Stimulated activated CD8-positive, alpha-beta memory T cell treated with anti-CD3 and anti-CD28 coated beads, Interleukin-4, amount 100 ng/mL, for 24 hours (primary cell): ENCODE data around the gene MGMT.

Experiments used
- DNase-seq: peaks from one replicate; pipeline ENCODE4 v3.0.0-alpha.2; 2020; ENCODE audit warnings: low read depth

Gene MGMT

DNA sequence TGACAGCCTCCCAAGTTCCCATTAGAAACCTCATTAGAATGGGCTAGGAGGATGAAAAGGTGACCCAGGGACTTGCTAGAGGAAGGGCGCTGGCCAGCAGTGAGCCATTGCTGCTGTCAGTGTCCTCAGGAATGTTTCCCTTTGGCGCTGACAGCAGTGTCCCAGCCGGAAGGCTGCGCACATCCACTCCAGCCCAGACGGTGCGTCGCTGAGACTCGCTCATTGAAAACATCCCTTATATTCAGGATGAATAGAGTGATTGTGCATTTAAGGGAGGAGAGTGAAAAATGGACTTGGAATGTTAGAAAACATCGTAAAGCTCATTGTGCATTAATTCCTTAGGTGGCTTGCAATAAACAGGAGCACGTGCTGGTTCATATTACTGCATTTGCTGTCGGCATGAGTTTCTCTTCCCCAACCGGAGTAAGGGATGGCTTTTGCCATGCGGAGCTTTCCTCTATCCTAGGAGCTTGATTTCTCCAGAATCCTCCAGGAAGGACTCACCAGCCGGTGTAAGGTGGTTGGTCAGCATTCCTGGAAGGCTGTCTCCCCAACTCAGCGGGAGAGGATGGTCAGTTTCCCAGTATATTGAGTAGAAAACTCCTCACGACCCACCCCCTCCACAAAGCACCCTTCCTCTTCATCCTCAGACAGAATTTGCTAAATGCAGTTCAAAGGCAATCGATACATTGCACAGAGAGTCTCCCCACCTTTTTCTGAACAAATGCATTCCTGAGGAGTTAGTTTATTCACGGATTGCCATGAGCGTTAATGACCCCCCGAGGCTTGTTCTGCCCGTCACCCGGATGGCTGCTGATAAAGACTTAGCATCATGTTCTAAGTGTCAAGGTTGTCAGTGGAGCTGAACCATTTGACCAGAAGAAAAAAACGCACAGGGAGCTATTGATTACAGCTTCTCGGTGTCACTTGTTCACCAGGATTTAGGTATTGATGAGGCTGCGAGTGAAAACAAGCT lies 295.2 kb downstream of the MGMT start:
- no peak for DNase-seq

DNA sequence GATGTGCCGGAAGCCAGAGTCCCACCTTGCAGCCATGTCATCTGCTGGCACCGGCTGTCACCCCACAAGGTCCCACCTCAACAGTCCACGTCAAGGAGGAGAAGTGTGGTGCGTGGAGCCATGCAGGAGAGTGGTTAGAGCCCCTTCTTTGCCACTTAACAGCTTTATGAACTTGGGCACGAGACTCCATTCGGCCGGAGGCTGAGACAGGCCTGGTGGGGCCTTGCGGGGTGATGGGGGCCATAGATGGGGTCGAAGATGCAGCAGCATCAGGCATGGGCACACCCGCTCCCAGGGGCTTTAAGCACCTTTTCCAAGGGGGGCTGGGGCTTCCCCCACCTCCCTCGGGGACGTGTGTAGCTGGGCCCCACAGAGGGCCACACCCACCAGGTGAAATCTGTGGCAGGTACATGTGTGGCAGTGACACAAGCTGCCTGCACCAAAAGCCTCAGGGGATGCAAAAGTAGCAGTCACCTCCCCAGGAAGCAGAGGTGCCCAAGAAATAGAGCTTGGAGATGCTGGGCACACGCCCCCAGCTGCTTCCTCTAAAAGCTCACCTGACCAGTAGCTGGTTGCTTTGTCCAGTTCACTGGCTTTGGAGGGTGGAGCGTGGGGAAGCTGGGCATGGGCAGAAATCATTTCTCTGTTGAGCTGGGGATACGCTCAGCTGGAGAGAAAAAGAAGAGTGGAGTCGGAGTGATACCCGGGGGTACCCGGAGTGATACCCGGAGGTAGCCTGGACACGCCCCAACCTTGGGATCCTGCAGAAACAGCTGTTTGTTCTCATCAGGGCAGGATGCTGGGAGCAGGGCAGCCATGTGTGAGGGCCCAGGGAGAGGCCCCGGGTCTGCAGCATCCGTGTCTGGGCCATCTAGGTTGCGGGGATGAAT lies 297.2 kb downstream of the MGMT start:
- DNase-seq: no peak

DNA sequence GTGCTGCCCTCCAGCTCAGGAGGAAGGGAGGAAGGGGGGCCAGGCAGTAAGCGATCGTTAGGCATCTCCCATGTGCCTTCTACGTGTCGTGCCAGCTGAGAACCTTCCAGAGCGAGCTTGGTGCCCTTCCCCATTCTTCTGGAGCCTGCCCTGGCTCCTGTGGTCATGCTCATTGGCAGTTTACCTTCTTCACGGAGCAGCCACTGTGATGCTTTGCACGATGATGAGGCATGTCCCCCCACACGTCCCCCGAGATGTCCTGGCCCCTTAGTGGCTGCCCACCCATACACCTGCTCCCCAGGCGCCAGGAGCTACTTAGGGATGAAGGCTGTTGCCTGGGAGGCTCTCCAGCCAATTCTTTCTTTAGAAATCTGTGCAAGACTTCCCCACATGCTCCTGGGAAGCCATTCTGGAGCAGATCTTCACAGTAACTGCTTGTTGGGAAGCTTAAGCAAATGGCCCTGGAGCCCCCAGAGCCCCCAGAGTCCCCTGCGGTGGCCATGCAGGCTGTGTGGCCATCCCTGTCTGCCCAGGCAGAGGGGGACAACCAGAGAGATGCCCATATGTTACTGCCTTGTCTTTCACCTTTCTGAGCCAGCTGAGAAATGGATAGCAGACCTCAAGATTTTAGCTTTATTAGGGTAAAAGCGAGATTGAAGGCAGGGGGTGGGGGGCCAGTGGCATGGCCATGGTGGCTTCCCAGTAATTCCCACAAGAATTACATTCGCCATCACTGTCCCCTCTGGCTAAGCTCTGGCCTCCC lies 298.0 kb downstream of the MGMT start:
- DNase-seq: no peak

DNA sequence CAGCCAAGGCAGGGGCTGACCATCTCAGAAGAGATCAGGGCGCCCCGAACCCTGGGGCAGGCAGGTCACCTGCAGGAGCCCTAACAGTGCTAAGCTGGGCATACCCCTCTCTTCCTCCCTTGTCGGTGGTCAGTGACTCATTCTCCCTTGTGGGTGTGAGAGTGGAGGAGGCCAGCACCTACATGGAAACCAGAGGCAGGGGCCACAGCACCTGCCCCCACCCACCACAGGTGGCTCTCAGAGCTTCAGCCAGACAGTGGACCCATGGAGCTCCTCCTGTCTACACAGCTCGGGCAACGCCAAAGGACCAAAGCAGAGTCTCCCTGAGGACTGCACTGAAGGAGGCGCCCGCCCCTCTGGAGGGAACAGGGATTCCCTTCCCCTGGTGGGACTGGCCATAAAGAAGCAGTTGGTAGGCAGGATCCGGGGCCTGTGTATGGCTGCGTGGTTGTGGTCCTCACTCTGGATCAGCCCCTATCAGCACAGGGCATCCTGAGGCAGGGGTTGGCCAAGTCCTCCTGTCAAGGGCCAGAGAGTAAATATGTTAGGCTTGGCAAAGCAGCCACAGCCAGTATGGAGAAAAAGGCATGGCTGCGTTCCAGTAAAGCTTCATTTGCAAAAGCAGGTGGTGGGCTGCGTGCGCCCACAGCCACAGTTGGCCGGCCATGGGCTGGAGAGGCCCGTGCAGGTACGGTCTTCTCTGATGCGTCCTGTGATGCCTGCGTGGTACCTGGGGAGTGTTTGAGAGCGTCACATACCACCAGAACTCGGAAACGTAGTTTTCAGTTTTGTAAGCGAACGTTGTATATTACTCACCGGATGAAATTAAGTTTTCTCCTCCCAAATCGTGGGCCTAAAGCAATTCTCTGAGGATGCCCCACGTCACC lies 298.9 kb downstream of the MGMT start:
- no peak for DNase-seq

DNA sequence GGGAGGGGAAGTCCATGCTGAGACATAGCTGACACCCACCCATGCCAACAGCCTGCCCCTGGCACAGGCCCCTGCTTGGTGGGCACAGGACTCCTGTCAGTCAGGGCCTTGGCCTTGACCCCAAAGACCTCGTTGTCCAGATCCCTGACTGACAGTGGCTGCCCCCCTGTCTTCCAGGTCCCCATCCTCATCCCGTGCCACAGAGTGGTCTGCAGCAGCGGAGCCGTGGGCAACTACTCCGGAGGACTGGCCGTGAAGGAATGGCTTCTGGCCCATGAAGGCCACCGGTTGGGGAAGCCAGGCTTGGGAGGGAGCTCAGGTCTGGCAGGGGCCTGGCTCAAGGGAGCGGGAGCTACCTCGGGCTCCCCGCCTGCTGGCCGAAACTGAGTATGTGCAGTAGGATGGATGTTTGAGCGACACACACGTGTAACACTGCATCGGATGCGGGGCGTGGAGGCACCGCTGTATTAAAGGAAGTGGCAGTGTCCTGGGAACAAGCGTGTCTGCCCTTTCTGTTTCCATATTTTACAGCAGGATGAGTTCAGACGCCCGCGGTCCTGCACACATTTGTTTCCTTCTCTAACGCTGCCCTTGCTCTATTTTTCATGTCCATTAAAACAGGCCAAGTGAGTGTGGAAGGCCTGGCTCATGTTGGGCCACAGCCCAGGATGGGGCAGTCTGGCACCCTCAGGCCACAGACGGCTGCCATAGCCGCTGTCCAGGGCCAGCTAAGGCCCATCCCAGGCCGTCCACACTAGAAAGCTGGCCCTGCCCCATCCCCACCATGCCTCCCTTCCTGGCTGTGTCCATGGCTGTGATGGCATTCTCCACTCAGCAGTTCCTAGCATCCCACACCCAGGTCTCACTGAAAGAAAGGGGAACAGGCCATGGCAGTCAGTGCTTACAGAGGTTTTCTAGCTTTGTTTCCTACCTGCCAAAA lies 299.8 kb downstream of the MGMT start:
- DNase-seq: no peak

DNA sequence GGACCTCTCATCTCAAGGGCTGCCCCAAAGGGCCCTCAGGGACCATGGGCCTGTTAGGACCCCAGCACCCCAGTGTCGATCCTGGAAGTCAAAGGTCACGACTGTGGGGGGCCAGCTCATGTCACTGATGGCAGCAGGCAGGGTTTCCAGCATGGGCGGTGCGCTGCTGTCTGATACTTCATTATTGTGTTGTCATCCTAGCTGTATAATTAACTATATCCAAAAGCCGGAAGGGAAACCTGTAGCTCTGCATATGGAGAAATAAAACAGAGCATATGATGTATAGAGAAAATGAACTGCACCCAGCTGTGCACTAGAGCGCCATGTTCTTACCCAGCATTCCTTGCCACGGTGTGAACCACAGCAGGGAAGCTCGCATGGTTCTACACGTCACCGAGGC lies 300.7 kb downstream of the MGMT start:
- no peak for DNase-seq

DNA sequence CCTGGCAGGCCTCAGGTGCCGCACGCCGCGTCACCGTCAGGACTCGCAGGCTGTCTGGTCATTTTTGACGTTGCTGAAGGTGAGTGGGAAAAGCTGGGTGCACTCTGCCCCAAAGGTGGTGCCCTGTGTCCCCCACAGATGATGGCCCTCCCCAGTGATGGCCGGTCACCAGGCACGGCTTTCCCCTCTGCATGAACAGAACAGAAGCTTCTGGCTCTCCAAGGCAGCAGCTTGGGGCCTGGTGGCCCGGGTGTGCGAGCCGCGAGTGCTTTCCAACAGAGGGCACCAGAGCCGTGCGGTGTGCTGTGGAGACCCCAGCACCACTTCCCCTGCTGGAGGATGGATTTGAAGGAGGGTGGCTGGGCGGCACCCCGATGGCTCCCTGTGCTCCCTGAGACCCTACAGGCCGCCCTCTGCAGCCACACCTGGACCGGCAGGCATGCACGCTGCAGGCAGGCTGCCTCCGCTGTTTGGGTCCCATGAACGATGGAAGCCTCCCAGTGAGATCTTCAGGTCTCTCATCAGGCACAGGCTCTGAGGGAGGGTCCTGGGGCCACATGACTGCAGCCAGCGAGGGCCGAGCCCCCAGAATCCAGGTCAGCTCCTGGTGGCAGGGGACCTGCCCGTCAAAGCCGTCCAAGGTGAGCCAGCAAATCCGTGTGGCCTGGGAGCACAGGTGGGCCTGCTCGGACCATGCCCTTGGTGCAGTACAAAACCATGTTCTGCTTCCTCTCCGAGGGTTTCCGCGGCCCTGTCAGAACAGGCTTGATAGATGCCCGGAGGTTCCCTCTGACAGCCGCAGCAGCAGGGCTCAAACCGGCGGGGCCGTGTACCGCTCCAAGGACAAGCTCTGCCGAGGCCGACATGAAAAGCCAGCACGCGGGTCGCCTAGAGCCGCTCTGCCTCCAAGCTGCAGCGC lies 301.7 kb downstream of the MGMT start:
- DNase-seq: no peak

DNA sequence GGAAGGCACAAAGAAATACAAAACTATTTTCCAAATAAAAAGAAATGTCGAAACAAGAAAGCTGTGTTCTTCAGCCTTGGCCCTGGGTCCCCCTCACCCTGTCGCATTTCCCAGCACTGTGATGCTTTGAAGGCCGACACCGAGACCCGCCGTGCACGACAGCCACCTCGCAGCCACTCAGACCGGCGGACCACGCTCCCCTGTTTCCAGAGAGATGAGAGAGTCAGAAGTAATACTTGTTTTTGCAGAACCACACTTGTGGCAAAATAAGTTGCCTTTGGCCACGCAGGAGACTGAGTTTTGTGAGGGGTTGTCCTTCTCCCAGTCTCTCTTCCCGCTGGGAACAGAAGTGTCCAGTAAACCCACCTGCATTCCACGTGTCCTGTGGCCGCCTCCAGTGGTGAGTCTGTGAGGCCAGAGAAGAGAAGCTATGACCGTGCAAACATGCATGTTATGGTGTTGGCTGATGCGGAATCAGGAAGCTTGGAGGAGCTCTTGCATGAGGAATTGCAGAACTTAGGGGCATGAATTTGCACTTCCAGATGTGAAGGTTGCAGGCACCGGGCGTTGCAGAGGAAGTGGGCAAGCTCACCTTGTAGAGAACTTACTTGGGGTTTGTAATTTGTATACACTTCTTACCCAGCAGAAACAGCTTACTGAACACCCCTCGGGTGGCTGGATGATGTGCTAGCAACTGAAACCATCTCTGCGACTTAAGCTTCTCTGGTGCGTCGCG lies 302.5 kb downstream of the MGMT start:
- no peak for DNase-seq

DNA sequence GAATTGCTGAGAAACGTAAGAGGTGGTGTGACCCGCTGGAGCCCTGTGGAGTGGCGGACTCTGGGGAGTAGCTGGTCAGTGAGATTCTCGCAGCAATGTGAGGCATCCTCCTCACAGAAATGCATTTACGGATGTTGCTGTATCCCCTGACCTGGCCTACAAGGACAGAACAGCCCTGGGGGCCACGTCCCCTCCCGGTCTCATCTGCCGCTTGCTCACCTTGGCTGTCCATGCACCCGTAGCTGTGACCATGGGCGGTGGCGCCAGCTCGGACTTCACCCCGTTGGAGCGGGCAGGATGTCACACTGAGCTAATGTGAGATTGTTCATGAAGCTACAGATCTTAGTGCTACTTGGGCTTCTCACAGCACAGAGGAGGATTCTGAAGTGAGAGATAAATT lies 303.2 kb downstream of the MGMT start:
- DNase-seq: no peak

DNA sequence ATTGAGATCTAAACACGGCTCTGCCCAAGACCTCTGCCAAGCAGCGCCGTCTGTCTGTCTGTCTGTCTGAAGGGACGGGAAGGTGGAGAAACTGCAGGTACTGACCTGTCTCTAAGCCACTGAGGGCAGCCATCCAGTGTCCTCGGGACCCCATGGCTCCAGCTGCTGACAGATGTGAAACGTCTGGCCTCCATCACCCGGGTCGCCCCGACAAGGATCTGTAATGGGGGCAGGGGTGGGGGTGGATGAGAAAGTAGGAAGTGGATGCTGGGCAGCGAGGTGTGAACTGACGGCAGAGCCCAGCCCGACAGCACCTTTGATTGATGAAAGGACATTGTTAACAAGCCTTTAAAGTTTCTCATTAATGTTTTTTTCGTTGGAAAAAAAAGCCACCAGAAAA lies 304.0 kb downstream of the MGMT start:
- no peak for DNase-seq

DNA sequence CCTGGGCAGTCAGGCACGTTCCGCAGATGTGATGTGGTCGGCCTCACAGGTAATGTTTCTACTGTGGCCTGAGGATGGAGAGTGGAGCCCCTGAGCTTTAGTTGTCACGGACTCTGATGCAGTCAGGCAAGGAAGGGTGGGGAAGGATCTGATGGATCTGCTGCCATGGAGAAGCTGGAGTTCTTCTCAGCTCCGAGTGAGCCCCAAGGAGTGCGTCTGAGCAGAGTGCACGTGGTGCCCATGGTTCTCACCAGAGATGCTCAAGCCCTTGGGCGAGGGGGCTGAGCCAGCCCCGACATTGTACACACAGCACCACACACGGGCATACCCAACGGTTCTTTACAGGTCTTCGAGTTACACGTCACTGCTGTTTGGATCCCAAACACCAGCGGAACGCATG lies 304.5 kb downstream of the MGMT start:
- no peak for DNase-seq

DNA sequence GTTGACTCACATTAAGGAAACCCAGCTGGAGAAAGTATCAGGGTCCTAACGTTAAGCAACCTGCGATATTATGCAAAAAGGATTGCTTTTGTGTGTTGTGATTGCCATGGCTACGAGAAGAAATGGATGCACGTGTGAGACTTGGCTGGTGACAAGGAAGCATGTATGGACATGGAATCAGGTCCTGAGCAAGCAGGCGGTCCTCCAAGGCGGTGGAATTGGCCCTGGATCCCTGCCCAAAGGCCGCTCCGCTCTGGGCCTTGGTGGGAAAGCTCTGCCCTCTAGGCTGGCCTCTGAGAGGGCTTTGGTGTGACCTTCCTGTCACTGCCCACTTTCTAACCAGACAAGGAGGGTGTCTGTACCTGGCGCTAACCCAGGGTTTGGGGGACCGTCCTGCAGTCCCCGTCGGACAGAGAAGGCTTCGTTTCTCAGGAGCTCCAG lies 305.0 kb downstream of the MGMT start:
- no peak for DNase-seq

DNA sequence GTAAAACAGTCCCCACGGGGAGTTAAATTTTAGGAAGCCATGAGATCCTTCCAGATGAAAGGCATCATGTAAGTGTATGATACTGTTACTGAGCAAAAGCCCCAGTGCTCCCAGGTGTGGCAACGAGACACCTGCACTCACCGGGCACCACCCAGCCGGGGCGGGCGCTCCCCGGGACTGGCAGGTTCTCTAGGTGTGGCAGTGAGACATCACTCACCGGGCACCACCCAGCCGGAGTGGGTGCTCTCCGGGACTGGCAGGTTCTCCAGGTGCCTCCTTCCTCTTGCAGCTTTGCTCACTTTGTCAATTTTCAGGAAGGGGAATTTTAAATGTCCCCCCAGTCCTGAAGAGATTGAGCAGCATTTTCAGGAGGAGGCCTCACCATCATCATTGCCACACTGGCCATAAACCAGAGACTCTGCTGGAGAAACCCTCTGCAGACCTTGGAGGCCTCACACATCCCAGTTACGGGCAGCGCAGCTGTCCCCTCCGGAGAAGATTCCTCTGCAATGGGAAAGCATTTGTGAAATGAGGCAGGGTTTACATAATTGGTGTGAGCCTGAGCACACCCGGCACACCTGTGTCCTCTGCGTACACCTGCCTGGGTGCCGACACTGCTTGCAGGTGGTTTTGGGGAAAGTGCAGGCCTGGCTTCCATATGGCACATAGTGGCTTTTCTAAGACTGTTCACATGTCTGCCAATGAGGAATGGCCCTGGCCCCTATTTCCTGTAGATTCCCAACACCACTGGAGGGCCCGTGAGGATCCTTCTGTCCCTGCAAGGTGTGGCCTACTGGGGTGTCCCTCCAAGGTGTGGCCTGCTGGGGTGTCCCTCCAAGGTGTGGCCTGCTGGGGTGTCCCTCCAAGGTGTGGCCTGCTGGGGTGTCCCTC lies 305.7 kb downstream of the MGMT start:
- no peak for DNase-seq

DNA sequence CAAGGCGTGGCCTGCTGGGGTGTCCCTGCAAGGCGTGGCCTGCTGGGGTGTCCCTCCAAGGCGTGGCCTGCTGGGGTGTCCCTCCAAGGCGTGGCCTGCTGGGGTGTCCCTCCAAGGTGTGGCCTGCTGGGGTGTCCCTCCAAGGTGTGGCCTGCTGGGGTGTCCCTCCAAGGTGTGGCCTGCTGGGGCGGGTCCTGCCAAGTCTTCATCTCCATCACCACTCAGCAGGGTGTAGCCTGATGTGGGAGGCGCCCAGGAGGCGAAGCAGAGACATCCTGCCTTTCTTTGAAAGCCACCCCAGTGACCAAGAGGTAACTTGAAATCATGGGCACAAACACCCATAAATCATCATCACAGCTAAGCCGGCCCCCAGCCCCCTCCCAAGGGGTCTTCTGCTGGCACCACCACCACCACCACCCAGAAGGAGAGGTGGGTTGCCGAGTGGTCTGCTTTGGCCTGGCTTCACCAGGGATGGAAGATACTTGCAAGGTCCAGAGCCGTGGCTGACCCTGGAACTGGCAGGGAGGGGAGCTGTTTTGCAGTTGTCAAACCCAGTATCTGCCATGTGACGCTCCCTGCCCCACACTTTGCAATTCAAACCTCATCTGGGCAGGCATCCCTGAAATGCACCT lies 306.4 kb downstream of the MGMT start:
- no peak for DNase-seq

DNA sequence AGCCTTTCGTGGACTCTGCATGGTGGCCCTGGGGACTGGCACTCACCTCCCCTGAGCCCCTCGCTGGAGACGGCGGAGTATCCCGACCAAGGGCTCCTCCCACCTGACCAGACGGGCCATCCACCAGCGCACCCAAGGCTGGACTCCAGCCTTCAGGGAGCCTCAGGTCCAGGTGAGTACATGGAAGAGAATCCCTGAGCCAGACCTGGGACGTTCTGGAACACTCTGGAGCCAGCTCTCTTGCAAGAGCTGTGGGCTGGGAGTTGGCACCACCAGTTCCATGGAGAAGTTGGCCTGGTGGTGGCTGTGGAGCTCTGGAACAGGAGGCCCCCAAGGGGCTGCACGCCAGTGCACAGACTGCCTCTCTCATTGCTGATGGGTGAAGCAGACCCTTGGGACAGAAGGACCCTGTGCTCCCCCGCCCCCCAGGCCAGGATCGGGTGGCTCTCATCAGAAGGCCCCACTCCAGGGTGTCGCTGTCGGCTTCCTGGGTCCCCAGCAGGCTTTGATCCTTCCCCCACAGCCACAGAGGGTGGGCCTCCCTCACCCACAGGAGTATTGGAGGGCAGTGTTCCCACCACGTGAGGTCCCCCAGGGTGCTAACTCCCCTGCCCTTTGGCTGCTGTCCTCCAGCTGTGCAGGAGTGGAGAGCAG lies 307.2 kb downstream of the MGMT start:
- DNase-seq: no peak

DNA sequence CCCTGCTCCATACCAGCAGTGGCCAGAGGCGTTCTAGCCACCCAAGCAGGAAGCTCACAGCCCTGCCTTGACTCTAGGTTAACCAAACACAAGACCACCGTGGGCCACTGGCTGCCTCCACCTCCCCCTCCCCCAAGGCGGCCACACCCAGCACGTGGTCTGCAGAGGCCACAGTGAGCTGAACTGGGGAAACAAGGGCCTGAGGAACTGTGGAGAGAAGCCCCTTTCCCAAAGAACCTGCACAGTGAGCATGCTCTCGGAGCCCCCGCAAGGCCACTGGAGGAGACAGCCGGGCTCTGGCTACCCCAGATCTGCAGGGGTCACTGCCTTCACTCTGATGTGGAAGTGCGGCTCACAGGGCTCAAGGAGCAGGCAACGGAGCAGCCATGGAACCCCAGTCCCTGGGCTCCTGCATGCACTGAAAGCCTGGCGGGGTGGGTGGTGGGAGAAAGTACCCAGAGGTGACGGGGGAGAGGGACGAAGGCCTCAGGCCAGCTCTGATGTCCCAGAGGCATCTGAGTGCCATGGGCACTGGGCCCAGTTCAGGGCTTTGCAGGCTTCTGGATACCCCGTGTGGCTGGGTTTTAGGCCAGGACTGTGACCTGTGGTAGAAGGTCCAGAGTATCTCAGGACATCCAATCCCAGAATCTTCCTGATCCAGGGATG lies 307.8 kb downstream of the MGMT start:
- no peak for DNase-seq
